OCI-LY7 (cell line): ENCODE results near the gene CFHR5.

Experiments used
- EZH2phosphoT487 ChIP-seq: fragments of 200-600 bp; sonication (generic); IDR thresholded peaks from 2 replicates; pipeline ENCODE4 v1.6.1; 2018; ENCODE audit warnings: low read depth, borderline replicate concordance, mild to moderate bottlenecking, mixed run types, antibody characterized with exemption, low read length, moderate library complexity, mixed read lengths
- TF ChIP-seq, protein P1 (sequence below): fragments of 200-600 bp; sonication (generic); conservative IDR thresholded peaks from 2 replicates; pipeline ENCODE4 v1.5.1; 2014; ENCODE audit warnings: mild to moderate bottlenecking, antibody characterized with exemption, low read length, moderate library complexity, mixed read lengths

DNA sequence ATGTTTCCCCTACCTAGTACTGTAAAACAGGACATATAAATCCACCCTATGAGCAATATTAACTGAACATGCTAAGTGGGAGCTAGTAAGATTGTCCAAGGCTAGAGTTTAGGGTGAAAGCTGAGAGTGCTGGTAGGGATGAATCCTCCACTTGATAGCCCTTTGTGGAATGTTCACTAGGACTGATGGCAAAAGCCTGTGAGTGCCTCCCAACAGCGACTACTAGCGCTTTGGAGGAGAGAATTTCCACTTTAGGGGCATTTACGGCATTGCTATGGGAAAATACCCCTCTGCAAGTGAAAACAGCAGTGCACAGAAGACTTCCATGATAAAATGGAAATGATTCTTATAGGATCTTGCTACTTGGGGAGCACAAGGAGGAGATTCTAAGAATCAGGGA lies 35.9 kb downstream of the CFHR5 start:
- TF ChIP-seq, protein P1, sequence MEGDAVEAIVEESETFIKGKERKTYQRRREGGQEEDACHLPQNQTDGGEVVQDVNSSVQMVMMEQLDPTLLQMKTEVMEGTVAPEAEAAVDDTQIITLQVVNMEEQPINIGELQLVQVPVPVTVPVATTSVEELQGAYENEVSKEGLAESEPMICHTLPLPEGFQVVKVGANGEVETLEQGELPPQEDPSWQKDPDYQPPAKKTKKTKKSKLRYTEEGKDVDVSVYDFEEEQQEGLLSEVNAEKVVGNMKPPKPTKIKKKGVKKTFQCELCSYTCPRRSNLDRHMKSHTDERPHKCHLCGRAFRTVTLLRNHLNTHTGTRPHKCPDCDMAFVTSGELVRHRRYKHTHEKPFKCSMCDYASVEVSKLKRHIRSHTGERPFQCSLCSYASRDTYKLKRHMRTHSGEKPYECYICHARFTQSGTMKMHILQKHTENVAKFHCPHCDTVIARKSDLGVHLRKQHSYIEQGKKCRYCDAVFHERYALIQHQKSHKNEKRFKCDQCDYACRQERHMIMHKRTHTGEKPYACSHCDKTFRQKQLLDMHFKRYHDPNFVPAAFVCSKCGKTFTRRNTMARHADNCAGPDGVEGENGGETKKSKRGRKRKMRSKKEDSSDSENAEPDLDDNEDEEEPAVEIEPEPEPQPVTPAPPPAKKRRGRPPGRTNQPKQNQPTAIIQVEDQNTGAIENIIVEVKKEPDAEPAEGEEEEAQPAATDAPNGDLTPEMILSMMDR, result no peak
- no peak for TF ChIP-seq EZH2phosphoT487
